Measurements from ENCODE around the gene MRTFA.

Gene MRTFA

DNA sequence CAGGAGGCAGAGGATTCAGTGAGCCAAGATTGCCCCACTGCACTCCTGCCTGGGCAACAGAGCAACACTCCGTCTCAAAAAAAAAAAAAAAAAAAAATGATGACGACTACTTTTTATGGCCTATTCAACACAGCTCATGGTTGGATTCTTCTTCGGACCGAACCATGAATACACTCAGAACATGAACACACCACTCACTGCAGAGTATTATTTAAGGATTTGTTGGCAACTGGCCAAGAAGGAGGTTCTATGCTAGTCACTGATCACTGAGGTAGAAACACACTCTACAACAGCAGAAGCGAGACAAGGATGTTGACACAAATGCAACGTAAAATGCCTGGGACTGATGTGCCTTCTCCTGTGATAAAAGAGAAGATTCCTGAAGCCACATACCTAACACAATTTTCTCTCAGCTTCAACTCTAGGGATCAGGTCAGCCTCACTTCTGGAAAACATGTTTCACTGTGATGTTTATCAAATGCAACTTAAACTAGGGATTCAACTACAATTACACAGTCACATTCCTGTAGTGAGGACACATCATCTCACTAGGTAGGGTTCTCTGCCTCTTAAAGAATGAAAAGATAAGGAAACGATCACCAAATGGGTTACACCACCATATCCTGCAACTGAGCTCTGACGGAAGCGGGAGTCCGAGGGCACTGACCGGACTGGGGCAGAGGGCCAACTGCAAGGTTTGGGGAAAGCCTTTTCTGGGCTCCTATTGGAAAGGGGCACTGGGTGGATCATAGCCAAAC lies 183.6 kb downstream of the MRTFA start:
- DNase-seq, result no peak

DNA sequence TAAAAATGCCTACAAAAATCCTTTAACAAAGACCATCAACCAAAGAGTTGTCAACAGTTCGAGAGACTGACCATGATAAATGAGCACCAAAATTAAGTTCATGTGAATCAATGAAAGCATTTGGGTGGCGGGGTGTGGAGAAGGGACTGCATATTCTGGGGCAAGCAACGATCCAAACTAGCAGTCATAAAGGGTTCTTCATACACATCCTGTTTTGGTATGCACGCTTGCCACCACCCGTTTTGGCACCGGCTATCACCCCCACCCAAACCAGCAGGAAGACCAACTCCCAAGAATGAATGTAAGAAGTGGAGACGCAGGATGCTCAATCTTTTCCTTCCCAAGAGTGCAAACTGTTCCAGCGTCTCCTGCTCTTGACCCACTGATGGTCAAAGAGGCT lies 185.3 kb downstream of the MRTFA start:
- DNase-seq, result peak; percentile 12

DNA sequence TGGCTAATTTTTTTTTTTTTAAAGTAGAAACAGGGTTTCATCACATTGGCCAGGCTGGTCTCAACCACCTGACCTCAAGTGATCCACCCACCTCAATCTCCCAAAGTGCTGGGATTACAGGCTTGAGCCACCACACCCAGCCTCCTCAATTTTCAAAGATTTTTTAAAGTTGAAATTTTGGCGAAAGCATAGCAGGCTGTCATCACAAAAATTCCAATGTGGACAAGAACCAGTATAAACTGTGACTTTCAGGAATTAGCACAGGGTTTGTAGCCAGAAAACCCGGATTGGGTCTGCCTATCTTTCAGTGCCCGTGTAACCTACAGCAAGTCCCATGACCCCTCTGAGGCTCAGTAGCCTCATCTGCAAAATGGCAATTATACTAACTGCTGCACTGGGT lies 185.9 kb downstream of the MRTFA start:
- DNase-seq, result no peak

DNA sequence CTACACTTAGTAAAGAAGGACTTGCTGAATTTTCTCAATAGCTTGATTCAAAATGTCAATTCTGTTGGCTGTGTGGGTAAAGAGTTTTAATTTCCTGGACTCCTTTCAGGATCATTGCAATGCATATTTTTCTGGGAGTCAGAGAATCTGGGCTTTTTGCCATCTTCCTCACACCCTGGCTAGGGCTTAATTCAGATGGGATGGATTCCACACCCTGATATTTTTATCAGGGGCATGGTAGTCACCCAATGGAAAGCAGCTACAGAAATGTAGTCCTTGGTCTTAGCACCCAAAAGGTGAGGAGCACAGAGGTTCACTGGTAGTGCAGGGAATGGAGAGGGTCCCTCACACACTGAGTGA lies 186.9 kb downstream of the MRTFA start:
- DNase-seq, result no peak

DNA sequence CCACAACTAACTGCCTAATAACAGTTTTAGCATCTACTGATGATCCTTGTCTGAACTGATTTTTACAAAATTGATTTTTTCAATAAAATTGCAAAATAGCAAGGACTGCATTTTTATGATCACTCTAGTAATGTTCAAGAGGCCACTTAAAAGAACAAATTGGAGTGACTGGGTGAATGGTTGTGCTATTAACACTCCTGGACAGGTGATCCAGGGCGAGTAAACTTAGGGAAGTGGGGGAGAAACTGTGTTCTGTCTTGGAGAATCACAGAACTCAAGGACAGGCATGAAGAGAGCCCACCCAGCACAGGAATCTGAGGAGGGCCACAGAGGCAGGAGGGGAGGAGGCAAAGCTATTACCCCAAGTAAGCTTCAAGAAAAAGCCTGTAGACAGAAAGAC lies 190.3 kb downstream of the MRTFA start:
- no peak for DNase-seq

DNA sequence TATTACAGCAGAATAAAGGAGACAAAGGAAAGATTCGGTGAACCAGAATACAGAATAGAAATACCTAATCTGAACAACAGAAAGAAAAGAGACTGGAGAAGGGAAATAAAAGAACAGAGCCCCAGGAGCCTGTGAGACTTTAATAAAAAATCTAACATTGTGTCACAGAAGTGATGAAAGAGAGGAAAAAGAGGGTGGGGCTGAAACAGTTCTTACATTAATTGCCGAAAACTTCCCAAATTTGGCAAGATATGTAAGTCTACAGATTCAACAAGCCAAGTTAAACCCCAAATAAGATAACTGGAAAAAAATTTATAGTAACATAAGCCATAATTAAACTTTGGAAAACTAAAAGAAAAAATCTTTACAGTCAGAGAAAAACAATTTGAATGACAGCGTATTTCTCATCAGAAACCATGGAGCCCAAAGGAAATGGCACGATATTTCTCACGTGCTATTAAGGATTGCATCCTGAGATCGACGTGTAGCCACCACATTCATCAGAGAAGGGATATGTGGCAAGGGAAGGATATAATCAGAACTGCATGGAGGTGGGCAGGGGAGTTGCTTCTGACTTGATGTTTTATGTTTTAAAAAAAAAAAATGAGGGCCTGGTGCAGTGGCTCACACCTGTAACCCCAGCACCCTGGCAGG lies 192.2 kb downstream of the MRTFA start:
- DNase-seq, result no peak

DNA sequence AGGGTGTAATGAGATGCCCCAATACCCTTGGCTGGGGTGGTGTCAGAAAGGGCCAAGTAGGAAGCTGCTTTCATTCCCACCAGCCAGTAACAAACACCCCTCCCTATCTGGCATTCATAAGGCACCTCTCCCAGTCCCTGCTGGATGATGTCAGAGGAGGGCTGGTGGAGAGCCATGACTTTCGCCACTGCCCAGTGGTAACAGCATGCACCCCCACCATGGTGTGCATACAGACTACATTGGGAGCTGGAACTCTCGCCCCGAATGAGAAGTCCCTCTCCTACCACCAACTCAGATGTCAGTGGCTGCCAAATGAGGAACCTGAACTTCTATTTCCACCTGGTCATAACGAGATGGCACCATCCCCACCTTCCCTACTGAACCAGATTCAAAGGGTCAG lies 192.8 kb downstream of the MRTFA start:
- no peak for DNase-seq

DNA sequence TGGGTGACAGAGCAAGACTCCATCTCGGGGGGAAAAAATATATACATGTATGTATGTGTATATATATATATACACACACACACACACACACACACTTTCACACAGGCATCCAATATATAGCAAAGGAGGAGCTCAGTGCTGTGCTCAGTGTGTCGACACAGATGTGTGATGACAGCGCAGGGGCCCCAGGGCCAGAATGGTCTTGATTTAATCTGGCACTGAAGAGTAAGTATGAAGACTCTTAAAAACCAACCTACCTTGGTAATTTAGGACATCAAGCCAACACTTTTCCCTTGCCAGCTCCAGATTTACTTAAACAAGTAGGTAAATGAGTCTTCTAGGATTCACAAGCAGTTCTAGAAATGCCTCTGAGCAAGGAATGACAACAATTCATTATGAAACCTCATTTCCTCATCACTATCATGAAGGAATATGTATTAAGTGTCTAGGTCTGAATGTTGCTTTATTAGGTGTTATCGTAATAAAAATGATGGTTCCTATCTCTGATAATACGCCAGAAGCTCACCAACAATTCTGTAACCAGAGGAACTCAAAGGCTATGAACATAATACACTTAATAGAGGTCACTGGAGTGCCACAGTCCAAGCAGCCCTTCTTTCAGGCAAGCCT lies 194.6 kb downstream of the MRTFA start:
- DNase-seq, result no peak

DNA sequence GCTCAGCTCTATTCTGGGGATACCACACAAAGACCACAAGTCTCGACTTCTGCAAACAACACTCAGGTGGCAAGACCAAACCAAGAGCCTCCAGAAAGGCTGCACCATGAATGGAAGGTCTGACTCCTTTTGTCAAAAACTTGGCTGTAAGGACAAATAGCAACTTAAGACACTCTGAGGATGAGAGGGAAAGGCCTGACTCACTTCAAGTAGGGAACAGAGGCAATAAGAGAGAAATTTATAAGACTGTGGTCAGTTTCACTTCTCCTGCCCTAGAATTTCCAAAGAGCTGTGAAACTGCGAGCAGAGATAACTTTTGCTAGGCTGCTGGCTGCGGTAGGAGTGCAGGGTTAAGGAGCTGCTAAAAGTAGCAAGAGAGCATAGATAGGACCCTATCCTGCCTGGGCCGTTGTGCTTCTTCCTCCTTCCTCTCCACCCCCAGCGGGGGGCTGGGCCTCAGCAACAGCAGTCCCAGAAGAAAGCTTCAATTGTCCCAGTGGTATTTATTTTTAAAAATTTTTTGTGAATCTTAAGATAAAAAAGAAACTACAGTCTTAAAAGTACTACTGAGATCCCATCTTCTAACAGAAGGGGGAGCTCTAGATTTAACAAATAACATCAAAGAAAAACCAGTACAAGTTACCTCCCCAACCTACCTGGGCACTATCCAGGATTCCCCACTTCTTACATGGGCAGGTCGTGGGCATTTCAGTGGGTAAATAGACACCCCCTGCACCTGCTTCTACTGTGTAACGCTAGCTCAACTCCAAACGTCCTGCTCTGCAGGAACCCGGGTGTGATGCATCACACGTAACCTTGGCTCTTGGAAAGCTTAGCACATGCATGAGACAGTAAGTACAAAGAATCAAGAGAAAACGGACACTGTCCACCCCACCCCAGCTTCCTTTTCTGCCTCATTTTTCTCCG lies 199.8 kb downstream of the MRTFA start:
- DNase-seq, result no peak

DNA sequence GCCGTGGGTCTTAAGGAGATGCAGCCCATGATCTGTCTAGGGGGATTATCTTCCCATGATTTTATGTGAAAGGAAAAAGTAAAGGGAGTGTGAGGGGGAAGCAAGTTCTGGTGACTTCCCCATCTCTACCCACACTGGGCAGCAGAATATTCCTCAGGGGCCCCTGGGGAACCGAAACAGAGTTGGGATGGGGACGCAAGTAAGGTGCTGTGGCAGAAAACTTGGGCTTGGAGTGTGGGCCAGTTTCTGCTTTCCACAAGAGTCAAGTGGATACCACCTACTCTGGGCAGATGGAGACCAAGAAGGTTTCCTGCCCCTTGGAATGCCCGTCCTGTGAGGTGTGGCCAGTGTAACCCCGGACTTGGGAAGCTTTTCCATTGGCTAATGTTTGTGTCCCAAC lies 201.8 kb downstream of the MRTFA start:
- no peak for DNase-seq

DNA sequence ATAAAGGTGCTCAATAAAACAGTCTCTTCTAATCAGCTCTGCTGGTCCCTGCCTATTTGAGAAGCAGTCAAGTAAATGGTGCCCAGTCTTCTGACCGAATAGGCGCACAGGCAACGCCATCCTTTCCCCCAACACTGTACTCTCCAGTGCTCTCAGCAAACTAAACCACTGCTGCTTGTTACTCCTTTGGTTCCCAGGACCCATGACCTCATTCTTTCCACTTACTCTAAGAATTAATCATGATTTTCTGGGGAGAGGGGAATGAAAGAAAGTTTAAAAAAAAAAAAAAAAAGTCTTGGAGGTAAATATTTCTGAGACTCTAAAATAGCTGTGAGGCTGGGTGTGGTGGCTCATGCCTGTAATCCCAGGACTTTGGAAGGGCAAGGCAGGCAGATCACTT lies 202.4 kb downstream of the MRTFA start:
- no peak for DNase-seq

DNA sequence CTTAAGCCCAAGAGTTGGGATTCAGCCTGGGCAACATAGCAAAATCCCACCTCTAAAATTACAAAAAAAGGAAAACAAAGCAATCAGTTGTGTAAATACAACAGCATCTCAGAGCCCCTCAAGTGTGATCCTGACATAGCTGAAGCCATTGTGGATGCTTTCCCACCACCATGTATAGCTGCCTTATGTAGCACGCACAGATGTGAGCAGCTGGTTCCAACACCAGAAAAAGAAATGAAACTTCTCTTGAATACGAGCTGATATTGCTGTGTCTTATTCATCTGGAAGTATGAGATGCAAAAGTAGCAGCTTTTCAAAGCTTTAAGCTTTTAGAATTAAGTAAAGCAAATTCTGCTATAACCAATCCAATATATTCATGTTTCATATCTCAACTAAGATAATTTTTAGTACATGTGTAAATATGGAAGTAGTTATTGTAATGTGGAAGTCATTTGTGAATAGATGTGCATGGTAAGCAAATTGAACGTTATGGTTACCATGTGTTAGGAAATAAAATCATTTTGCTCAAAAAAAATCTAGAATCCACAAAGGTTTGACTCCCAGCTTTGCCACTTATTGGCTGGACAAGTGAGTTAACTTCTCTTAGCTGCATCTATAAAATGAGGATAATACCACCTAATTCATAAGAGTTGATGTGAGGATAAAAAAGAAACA lies 203.0 kb downstream of the MRTFA start:
- no peak for DNase-seq

DNA sequence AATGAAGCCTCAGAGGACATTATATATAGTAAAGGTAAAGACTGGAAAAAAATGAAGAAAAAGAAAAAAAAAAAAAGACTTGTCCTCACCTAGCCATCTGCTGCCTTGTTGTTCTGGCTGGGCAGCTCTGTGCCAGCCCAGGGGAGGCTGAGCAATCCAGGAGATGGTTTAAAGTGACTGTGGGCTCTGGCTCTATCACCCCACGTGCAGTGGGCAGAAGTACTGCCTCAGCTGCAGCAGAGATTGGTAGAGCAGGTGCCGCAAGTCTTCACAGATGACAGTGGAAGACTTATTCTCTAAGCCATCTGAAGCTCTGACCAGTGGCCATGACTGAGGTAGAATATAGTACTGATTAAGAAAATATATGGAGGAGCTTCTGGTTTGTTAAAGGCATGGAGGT lies 203.9 kb downstream of the MRTFA start:
- no peak for DNase-seq

DNA sequence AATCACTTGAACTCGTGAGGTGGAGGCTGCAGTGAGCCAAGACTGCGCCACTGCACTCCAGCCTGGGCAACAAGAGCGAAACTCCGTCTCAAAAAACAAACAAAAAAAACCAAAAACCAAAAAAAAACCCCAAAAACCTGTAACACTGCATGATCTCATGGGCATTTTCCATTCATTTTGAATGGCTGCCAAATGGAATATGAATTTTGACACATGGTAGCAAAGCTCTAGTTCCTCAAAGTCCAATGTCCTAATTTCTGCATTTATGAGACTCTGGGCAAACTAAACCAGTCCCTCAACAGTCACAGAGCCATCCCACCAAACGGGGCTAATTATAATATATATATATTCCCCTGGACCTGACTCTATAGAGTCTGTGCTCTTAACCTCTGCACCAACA lies 204.4 kb downstream of the MRTFA start:
- no peak for DNase-seq

DNA sequence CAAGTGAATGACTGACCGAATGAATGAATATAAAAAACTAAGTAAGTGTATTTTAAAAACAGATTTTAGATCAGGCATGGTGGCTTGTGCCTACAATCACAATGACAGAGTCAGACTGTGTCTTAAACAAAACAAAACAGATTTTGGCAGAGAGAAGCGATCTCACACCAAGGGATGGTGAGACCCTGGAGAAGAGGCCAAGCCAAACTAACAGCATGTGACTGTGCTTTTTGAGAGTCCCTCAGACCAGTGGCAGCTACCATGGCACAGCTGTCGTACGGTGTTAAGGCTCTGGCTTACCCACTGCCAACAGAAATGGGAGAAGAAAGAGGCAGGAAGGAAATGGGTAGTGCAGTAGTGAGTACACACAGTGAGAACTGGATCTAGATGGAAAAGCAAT lies 205.5 kb downstream of the MRTFA start:
- no peak for DNase-seq

DNA sequence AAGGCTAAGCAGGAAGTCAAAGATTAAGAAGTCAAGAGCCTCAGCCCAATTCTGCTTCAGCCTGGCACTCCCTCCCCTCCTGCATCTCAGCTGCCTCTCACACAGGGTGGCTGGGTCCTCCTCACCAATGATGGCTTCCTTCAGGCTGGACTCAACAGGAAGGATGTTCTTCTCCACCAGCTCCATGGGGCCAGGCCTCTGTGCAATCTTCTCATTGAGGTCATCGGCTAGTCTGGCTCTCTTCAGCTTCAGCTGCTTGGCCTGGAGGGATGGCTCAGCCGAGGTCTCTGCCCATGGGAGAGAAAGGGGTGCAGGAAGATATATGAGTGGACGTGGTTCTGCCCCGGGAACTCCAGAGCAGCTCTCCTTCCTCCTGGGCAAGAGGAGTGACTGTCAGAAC lies 207.0 kb downstream of the MRTFA start:
- DNase-seq, result no peak

DNA sequence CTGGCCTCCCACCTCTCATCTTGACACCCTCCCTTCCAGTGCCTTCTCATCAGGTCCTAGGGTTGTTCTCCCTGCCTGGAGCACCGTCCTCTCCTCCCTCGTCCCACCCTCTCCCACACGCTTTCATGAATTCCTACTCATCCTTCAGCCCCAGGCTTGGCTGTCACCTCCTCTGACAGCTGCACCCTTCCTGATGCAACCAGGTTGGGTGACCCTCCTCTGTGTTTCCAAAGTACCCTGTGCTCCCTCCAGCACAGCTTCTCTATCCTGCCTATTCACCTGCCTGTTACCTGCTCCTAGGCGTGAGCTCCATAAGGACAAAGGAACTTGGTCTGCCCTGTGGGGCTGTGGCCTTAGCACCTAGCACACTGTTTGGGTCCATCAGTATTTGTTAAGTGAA lies 207.7 kb downstream of the MRTFA start:
- no peak for DNase-seq

DNA sequence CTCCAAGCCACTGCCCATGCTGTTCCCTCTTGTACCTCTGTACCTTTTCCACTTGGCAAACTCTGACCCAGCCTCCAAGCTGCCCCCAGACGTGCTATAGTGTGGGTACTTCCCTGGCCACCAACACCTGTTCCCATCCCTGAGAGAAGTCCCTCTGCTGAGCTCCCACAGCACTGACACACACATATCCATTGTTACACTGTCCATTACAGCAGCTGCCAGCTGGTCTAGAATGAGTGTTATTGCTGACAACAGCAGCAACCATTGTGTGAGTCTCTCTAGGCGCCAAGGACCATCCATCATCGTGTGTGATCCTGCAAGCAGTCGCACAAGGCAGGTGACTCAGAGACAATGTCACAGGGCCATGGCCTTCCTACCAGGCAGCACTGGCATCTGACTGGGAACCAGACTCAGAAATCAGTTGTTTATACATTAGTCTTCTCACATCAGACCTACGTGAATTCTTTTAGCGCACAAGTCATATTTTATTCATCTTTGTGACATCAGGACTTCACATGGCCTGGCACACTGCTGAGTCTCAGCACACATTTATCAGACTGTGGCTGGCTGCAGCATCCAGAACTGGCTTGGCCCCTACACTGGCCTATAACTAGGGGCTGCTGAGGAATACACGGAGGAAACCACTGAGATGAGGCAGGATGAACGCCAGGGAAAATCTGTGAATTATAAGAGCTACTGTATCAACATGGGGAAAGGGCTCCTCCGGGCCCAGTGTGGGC lies 209.8 kb downstream of the MRTFA start:
- DNase-seq, result no peak

DNA sequence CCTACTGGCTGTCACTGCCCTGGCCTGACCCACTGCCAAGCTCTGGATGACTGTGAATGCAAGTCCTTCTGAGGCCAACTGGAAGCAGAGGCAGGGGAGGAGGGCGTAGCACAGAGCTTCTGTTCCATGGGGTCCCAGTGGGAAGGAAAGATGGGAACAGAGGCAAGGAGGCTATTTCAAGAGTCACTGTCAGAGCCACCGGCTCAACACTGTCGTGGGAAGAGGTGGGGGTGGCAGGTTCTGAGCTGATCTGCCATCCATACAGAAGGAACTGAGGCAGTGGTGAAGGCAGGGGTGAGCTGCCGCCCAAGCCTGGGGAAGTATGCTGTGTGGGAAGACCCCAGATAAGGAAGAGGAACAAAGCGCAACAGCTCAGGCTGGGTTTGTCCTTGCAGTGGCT lies 211.4 kb downstream of the MRTFA start:
- no peak for DNase-seq

DNA sequence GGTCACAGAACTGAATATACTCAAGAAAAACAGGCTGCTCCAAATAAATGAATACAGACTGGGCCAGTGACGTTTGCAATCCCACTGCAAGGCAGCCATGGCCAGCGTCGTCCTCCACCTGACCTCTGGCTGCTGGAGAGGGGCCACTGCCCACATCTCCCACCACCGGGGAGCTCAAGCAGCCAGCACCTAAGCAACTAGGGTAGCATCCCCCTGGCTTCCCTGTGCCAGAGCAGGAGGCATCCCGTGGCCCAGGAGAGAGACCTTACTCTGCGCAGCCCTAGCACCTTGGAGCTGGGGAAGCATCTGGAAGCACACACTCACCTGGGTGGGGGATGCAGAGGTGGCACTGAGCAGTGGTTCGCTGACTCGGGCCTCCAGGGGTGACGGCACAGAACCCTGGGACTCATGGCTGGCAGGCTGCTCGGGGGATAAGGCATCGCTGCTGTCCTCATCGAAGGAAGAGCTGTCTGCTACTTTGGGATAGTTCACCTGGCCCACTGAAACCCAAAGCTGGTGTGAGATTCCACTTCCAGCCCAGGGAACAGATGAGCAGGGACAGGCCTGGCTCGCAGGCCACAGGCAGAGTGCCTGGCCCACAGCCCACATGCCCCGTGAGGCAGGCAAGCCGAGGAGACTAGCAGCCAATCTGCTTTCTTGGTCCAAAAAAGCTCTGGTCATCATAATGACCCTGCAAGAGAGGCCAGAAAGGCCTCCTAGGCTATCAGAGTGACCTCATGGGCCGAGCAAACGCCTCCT lies 212.5 kb downstream of the MRTFA start:
- DNase-seq, result no peak

DNA sequence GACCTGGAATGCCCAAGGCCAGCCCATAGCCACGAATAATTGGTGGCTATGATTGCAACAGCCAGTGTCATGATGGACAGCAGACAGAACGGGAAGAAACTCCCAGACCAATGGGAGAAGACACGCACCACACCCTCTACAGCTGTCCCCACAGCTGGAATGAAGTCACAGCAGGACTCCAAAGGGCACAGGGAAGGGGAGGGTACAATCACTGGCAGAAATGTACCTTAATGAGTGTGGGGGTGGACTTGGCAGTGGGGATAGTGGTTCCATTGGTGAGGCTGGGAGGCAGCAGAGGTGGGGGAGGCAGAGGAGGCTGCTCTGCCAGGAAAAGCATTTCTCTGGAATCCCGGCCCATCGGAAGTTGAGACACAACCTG lies 213.2 kb downstream of the MRTFA start:
- no peak for DNase-seq

Data from activated naive CD4-positive, alpha-beta T cell treated with Interleukin-2 at 50 U/mL for 16 hours (primary cell).